GM18873 (cell line): ENCODE results near the gene PPP1R16B.

Source experiments
- ATAC-seq: cut with Tn5 transposase; IDR thresholded peaks from one replicate; pipeline ENCODE4 v1.9.1; 2021; ENCODE audit warnings: mild to moderate bottlenecking, moderate library complexity, moderate number of reproducible peaks; ENCODE audit not compliant: unreplicated experiment, low FRiP score

Gene PPP1R16B

DNA sequence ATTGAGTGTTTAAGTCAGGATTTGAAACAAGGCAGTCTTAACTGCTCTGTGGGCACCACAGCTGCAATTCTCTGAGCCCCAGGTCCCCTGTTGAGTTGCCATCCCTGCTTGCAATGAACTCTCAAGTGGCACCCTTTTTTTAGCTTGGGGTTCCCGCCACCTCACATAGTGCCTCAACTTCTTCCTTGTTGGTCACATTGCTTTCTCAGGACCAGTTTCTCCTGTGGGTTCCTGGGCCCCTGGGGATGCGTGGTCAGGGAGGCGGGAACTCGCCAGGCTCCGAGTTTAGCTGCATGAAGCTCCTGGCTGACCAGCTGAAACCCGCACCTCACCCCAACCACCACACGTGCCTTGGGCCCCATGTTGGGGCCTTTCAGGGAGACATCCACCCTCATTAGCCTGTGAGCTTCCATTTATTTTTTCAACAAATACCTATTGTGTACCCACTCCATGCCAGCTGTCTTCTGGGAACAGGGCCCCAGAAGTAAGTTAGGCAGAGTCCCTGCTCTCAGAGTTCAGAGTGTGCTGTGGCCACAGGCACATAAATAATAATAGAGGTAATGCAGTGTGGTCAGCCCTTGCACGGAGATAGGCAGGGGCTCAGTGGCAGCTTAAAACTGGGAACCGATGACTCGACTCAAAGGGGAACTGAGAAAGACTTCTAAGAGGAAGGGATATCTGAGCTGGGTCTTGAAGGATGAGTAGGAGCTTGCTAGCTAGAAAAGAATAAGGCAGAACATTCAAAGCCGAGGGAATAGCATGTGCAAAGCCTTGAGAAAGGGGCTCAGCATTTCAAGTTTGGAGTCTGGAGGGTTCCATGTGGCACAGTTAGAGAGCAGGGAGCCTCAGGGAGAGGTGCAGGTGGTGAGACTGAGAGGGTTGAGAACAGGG, 86.8 kb downstream of the PPP1R16B start:
- peak; percentile 35 for ATAC-seq

DNA sequence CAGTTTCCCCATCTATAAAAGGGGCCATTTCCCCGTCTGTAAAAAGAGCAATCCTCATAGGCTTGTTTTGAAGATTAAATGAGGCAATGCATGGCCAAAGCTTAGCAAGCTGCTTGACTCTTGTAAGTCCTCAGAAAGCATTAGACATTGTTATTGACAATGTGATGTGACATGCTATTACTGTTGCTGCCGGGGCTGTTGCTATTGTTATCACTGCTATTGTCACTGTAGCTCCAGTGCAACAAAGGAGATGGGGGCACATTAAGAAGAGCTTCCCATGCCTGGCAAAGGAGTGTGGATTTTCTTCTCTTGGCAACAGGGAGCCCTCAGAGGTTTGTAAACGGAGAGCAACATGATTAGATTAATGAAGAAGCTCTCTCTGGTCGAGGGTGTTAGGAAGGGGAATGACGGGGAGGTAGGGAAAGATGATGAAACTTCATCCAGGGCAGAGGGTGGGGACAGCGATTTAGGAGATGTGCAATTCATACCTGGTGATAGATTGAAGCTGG, 87.6 kb downstream of the PPP1R16B start:
- ATAC-seq: no peak

DNA sequence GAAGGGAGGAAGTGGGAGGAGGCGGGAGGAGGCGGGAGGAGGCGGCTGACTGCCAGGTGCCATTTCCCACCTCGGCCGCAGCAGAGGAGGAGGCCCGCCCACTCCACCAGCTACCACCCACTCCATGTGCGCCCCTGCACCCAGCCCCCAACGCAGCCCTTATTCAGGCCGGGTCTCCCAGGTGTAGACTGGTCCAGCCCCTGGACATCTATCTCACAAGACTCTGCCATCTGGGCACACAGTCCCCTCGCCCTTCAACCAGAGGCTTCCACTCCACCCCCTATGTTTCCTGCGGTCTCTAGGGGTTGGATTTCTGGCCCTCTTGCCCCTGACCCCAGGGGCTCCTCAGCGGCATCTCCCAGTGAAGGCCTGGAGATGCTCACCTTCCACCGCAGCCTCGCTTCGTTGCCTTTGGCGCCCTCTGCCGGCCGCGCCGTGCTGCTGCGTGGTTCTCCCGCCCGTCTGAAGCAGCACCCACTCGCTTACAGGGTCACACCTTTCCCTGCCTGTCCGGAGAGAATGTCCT, 88.1 kb downstream of the PPP1R16B start:
- no peak for ATAC-seq

DNA sequence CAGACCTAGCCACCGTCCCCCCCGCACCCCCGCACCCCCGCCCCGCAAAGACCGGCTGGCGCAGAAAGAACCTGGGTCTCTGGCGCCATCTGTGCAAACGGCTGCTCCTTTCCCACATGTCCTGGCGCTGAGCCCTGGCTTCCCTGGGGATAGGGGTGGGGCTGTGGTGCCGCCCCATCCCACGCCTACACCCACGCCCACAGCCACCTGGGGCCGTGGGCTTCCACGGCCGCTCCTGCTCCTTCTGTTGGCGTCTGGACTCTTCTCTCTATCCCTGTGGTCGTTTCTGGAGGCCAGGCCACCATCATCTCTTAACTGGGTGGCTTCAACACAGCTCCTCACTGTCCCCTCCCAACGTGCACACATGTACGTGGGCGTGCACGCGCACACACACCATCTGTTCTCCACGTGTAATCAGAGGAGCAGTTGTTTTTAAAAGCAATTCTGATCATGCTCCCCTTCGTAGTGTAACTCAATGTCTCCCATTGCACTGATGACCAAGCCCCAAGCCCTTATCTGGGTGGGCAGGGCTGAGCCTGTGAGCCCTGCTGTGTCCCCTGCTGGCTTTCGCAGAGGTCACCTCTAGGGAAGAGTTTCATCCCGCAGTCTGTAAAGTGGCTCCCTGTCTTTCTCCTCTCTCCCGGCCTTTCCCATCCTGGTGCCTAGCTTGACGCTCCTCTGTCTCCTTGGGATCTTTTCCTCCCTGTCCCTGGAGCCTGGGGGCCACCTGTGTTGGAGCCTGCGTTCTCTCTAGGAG, 88.8 kb downstream of the PPP1R16B start:
- no peak for ATAC-seq

DNA sequence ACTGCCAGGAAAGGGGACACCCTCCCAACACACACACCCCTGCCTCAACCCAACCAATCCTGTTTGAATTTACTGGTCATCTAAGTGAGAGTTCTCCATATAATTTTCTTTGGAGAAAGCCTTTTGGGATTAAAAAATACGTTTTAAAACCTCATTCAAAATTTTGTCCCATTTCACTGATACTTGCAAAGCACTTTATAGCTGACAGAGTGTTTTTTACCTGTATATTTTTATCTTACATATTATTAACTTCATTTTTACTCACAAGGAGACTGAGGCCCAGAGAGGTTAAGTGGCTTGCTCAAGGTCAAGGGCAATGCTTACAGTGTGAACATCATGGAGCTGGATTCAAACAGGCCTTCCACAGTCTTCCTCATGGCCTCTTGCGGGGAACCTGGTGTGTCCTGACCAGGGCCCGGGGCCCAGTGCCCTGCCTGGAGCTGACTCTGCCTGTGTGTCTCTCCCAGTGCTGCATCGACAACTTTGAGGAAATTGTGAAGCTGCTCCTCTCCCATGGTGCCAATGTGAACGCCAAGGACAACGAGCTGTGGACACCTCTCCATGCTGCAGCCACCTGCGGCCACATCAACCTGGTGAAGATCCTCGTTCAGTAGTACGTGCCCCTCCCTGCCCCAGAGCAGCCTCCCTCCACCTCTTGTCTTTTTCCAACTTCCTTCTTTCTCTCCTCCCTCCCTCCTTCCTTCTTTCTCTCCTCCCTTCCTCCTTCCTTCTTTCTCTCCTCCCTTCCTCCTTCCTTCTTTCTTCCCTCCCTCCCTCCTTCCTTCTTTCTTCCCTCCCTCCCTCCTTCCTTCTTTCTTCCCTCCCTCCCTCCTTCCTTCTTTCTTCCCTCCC, 89.8 kb downstream of the PPP1R16B start:
- ATAC-seq: no peak

DNA sequence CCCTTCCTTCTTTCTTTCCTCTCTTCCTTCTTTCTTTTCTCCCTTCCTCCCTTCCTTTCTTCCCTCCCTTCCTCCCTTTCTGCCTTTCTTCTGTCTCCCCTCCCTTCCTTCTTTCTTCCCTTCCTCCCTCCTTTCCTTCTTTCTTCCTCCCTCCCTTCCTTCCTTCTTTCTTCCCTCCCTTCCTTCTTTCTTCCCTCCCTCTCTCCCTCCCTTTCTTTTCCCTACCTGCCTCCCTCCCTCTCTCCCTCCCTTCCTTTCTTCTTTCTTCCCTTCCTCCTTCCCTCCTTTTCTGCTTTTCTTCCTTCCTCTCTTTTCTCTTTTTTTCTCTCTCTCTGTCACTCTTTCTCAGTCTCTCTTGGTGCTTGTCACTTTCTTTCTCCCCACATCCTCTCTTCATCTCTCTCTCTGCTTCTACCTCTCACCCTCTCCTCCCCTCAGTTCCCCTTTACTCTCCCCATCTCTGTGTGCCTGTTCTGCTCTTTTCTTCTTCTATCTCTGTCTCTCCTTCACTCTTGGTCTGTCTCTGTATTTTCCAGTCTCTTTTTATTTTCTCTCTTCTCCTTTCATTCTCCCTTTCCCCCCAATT, 90.6 kb downstream of the PPP1R16B start:
- ATAC-seq: no peak

DNA sequence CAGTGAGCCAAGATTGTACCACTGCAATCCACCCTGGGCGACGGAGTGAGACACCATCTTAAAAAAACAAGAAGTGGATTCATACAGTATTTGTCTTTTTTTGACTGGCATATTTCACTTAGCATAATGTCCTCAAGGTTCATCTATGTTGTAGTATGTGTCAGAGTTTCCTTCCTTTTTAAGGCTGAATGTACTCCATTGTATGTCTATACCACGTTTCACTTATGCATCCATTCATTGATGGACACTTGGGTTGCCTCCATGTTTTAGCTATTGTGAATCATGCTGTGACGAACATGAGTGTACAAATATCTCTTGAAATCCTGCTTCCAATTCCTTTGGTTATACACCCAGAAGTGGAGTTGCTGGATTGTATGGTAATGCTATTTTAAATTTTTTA, 91.8 kb downstream of the PPP1R16B start:
- ATAC-seq: no peak

DNA sequence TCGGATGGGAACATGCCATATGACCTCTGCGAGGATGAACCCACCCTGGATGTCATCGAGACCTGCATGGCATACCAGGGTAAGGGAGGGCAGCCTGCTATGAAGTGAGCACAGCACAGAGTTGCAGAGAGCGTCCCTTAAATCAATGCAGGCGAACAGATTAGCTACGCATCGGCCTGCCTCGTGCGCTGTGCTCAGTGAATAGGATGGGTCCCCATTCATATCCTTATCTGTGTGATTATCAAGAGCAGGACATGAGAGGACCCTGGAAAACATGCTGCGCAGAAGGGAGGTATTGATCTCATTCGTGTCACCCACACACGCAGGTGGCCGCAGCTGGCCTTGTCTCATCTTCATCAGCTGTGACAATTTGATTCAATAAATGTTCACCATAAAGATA, 95.1 kb downstream of the PPP1R16B start:
- no peak for ATAC-seq

DNA sequence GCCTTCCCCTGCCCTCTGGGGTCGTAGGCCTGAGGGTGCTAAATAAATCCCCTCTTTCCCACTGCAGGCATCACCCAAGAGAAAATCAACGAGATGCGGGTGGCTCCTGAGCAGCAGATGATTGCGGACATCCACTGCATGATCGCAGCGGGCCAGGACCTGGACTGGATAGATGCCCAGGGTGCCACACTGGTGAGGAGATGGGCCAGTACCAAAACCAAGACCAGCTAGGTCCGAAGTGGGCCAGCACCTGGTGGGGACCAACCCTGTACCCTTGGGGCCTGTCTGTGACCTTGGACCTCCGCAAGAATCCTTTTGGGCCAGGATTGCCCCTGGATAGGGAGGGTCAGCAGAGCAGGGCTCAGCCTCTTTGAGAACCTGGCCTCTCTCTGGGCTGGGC, 97.1 kb downstream of the PPP1R16B start:
- no peak for ATAC-seq

DNA sequence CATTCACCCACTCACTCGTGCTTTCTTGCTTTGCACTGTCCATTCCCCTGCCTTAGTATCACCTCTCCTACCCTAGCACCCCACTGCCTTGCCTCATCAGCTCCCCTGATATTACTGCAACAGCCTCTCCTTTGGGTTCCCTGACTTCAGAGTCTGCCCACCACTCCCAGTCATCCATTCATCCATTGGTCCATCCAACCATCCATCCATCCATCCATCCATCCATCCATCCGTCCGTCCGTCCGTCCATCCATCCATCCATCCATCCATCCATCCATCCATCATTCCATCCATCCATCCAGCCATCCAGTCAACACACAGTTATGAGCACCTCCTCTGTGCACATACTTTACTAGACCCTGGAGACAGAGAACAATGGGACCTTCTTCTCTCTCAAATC, 97.8 kb downstream of the PPP1R16B start:
- ATAC-seq: no peak

DNA sequence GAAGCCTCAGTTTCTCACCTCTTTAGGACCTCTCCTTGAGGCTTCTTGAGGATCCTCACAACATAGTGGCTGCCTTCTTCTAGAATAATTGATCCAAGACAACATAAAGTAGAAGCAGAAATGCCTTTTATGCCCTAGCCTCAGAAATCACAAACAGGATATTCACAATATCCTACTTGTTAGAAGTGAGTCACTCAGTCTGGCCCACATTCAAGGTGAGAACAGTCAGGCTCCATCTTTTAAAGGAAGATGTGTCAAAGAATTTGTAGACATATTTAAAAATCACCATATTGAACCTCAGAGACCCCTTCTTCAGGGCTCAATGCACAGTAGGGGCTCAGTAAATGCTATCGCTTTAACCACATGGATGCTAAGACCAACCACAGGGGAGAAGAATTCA, 99.9 kb downstream of the PPP1R16B start:
- no peak for ATAC-seq

DNA sequence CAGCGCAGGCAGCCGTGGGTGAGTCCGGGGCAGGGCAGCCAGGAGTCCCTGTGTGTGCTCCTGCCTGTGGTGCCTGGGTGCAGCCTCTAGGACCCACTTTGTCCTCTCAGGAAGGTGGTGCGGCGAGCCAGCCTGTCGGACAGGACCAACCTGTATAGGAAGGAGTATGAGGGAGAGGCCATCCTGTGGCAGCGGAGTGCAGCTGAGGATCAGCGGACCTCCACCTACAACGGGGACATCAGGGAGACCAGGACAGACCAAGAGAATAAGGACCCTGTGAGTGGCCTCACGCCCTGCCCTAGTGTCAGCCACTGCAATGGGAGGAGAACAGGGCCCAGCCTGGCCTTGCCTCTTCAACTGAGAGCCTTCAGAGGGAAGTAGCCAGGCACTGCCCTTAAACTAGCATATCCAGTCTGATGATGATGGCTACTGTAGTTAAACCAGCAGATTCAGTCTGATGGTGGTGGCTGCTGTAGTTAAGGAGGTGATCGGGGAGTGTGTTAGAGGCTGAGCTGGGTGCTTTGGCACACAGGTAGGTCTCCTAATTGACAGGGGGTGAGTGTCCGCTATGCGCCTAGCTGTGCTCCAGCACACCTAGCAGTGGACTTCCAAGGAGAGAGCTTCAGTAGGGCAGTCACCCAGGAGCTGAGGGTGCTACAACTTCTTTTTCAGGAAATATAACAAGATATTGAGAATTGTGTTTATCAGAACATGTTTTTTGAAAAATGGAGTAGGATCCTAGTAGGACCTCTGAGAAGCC, 102.6 kb downstream of the PPP1R16B start:
- ATAC-seq: no peak

DNA sequence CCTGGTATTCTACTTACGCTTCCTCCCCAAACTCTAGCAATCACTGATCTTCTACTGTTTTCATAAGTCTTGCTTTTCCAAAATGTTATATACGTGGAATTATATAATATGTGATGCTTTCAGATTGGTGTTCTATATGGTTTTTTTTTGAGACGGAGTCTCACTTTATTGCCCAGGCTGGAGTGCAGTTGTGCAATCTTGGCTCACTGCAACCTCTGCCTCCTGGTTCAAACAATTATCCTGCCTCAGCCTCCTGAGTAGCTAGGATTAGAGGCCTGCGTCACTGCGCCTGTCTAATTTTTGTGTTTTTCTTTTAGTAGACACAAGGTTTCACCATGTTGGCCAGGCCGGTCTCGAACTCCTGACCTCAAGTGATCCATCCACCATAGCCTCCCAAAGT, 109.9 kb downstream of the PPP1R16B start:
- no peak for ATAC-seq

DNA sequence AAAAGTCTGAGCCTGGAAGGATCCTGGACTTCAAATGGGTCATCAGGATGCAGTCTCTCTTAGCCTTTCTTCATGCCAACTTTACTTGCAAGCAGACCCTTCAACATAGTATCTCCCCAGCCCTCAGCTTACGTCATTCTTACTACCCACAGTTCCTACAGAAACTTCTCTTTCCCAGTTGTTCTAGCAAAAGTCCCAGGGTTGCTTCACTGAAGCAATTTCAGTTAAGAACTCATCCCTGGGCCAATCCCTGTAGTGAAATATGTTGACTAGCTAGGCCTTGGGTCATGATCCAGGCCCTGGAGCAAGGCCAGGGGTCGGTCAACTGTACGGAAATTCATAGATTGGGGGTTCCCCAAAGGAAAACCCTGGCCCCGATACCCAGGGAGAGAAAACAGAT, 112.2 kb downstream of the PPP1R16B start:
- no peak for ATAC-seq

DNA sequence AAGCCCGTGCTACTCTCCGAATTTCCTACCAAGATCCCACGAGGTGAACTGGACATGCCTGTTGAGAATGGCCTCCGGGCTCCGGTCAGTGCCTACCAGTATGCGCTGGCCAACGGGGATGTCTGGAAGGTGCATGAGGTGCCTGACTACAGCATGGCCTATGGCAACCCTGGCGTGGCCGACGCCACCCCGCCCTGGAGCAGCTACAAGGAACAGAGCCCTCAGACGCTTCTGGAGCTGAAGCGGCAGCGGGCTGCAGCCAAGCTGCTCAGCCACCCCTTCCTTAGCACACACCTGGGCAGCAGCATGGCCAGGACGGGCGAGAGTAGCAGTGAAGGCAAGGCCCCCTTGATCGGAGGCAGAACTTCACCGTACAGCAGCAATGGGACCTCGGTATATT, 112.7 kb downstream of the PPP1R16B start:
- ATAC-seq: no peak

DNA sequence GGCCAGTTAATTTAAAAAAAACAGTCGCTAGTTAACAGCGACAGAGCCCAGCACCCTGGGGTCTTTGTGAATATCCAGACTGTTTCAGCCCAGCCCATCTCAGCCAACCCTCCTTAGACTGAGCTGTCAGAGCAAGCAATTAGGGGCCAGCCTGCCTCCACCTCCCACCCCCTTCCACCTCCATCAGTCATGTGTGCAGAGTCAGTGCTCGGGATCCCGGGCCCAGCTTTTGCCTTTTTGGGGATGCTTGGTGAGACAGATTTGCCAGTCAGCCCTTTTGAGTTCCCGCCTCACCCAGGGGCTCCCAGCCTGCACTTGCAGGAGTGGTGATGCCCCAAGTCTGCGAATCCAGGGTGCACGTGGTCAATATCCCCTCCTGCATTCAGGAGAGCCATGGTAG, 114.2 kb downstream of the PPP1R16B start:
- no peak for ATAC-seq

DNA sequence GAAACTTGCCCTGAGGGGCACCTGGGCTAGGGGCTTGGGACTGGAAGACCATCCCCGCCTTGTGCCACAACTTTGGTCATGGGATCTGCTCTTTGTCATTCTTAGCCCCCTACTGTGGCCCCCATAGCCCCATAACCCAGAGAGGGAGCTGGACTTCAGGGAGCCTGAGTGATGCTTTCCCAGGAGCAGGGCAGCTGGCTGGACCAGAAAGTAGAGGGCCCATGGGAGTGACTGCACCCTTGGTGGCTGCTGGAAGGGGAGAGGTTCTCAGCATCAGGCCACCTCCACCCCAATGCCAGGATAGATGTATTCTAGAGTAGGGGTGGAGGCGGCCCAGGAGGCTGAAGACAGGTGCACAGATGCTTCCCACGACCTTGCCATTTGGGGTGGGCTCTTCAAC, 114.9 kb downstream of the PPP1R16B start:
- no peak for ATAC-seq

DNA sequence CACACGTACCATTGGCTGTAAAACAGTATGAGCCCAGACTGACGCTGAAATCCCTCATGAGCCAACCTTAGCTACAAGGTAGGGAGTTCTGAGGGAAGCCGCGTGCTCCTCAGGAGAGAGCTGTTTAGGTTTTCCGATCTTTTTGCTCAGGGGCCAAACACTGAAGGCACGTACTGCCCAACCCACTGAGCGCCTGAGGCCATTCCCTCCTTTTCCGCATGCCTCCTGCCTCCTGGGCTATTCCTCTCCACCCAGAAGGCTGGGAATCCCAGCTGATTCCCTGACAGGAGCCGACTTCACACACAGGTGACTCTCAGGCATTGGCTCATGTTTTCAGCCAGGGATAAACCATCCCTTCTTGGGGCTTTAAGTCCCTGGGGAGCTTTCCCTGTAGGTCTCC, 115.4 kb downstream of the PPP1R16B start:
- no peak for ATAC-seq

DNA sequence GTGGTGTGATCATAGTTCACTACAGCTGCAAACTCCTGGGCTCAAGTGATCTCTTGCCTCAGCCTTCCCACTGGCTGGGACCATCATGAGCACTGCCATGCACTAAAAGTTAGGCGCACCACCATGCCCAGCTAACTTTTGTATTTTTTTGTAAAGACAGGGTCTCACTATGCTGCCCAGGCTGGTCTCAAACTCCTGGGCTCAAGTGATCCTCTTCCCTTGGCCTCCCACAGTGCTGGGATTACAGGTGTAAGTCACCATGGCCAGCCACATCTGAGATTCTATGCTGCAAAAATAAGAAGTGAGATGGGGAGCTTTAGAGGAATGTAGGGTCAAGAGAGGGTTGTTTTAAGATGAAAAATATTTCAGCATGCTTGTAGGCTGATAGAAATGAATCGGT, 119.2 kb downstream of the PPP1R16B start:
- ATAC-seq: no peak
